GM10266 (cell line): ENCODE results near the gene WNT1.

Experiments
- DNase-seq: peaks from one replicate; pipeline ENCODE4 v3.0.0; 2012; ENCODE audit errors: extremely low spot score
- TF ChIP-seq, protein P1 (sequence below): IDR thresholded peaks from 2 replicates; pipeline ENCODE4 v1.5.1; 2012; ENCODE audit warnings: mild to moderate bottlenecking, low read depth; ENCODE audit not compliant: control insufficient read depth, insufficient read depth; ENCODE audit errors: missing control alignments

WNT1 gene

DNA sequence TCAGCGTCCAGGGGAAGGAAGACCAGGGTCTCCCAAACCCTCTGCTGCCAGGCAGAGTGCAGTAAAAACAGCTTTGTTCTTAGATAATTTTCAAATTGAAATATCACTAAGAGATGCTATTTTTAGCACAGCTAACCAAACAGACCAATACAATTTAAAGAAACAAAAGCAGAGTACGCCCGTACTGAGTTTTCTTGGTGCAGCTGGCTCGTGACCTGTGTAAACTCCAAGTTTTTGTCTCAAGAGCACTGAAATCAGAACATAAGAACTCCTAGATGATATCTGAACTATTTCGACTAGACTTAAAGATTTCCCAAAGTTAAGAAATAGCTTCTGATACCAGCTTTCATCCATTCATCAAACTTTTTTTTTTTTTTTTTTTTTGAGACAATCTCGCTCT lies 31.2 kb upstream of the WNT1 start:
- no peak for DNase-seq
- TF ChIP-seq, protein P1, sequence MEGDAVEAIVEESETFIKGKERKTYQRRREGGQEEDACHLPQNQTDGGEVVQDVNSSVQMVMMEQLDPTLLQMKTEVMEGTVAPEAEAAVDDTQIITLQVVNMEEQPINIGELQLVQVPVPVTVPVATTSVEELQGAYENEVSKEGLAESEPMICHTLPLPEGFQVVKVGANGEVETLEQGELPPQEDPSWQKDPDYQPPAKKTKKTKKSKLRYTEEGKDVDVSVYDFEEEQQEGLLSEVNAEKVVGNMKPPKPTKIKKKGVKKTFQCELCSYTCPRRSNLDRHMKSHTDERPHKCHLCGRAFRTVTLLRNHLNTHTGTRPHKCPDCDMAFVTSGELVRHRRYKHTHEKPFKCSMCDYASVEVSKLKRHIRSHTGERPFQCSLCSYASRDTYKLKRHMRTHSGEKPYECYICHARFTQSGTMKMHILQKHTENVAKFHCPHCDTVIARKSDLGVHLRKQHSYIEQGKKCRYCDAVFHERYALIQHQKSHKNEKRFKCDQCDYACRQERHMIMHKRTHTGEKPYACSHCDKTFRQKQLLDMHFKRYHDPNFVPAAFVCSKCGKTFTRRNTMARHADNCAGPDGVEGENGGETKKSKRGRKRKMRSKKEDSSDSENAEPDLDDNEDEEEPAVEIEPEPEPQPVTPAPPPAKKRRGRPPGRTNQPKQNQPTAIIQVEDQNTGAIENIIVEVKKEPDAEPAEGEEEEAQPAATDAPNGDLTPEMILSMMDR: no peak

DNA sequence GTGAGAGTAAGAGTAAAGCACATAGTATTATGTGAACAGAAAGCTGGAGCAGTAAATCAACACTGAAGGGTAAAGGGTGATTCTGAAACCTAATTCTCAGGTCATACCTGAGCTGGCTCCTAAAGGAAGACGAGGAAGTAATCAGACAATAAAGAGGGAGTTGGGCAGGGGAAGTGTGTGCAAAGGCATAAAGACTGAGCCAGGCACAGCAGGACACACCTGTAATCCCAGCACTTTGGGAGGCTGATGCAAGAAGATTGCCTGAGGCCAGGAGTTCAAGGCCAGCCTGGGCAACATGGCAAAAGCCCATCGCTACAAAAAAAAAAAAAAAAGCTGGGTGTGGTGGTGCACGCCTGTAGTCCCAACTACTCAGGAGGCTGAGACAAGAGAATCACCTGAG lies 30.4 kb upstream of the WNT1 start:
- DNase-seq: no peak
- TF ChIP-seq, protein P1: no peak

DNA sequence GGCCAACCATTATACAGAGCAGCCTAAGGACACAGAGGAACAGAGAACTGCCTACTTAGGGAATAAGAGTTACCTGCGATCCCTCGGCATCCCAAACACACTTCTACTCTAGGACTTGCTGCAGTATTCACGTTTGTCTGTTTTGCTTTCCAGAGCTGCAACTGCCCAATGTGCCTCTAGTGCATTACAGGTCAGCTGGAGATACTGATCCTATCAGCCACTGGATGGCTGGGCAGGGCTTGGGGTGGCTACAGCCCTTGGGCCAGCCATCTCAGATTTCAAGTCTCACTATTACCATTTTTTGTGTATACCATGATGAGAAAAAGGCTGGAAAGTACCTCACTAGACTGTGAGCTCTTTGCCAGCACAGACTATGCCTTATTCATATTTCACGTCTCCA lies 25.4 kb upstream of the WNT1 start:
- DNase-seq: no peak
- TF ChIP-seq, protein P1: no peak

DNA sequence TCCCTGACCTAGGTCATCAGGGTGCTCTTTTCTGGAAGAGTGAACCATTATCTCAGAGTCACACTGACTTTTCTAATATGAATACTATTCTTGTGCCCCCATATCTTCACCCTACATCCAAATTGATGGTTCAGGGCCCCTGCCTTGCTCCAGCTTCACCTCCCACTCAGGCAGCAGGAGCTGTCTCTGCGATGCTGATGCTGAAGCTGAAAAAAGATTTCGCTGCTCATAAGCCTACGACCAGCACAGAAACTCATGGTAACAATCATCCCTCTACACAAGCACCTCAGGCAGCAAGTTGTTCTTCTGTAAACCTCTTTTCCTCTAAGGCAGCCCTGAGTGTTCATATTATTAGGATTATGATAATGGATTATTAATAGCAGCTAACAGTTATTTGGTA lies 24.1 kb upstream of the WNT1 start:
- TF ChIP-seq, protein P1: no peak
- DNase-seq: no peak

DNA sequence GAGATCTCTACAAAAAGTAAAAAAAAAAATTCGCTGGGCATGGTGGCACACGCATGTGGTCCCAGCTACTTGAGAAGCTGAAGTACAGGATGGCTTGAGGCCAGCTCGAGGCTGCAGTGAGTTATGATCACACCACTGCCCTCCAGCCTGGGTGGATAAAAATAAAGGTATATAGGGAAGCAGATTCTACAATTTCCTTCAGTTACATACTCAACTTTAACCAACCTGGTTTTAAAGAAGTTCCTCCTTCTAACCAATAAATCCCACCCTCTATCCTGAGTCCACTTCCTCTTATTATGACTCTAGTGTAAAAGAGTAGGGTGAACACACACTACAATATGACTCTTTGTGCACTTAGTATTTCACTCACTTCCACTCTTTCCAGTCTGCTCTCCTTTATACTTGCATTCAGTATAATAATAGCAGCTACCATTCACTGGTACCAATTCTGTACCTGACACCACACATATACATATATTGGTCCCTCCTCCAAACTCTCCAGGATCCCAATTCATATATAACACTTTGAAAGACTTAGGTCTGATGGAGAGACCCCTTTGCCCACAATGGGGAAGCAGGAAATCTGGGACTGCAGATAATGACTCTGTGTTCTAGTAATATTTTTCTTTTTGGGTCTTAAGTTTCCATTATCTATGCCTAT lies 23.2 kb upstream of the WNT1 start:
- DNase-seq: no peak
- TF ChIP-seq, protein P1: no peak

DNA sequence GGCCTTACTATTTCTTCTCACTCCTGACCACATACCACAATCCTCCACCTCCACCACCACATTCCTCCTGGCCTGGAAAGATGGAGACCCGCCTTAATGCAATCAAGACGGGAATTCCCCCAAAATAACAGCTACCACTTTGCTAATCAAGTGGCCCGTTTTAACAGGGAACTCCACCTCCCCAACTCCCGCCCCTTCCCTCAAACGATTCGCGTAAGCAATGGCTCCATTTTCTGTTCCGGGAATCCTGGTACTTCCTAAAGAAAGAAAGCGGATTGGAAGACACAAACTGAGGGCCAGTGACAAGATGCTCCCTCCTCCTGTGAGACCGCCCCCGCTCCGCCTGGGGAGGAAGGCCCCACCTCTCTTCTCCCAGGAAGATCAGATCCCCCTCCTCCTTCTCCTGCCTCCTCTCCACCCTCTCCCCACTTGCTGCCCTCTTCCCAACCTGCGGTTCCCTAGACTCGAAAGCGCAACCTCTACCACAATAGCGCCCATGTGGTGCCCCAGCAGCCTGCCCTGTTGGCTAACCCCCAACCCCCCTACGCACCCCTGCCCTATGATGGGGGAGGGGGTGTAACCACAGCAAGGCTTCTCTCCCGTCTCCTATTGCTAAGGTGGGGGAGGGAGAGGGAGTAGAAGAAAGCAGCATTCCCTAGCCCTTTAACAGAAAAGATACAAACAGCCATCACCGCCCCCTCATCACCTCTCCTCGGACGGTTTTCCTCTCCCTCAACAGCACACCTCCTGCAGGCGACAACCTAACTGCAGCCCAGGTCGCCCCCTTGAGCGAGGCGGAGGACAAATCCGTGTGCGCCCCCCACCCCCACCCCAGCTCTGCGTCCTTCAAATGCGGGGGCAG lies 21.6 kb upstream of the WNT1 start:
- TF ChIP-seq, protein P1: peak; percentile 15
- peak; percentile 72 for DNase-seq
